NCI-H146 treated with DMSO at 0.1 percent for 48 hours (cell line): Measurements from ENCODE around the gene MSTN.
"Not testable (repeated sequence)": the region's sequence is repeated elsewhere in the genome, so short reads cannot be mapped to it uniquely, and the experiment has no call there.

Experiments used
- DNase-seq: peaks from one replicate; lab custom pipeline; 2025; ENCODE audit not compliant: unreplicated experiment; lab: John Stamatoyannopoulos, UW

The MSTN gene

DNA sequence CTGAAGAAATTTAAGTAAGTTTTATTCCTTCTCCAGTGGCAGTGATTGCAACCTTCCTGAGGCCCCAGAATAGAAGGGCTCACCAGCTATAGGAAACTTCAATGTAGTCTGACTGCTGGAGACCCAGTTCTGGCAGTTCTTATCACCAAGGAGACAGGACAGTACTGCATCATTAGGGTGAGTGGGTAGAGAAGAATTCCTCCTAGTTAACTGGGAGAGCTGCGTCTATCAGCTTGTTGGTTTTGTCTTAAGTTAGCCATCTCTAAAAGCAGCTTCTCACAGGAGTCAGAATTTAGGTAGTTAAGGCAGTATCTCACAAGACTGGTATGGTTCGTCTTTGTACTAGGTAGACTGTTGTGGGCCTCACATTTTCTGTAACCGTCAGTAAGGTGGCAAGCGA is 3.3 kb upstream of the MSTN start:
- DNase-seq: no peak

DNA sequence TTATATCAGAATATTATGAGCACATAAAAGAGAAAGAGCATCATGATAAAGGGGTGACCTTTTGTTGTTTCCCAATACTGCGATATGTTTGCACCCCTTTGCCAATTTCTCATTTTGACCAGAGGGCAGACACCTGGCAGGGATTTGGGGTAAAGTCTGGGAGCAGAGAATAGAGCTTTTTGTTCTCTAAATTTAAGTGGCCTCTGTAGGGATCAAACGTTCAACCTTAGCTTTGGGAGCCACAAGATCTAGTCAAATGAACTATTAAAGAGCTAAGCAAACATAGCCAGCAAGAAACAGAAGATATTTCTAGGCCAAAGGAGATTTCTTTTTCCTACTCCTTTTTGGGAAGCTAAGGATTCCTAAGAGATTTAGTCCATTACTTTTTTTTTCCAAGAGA is 1.1 kb upstream of the MSTN start:
- no peak for DNase-seq

DNA sequence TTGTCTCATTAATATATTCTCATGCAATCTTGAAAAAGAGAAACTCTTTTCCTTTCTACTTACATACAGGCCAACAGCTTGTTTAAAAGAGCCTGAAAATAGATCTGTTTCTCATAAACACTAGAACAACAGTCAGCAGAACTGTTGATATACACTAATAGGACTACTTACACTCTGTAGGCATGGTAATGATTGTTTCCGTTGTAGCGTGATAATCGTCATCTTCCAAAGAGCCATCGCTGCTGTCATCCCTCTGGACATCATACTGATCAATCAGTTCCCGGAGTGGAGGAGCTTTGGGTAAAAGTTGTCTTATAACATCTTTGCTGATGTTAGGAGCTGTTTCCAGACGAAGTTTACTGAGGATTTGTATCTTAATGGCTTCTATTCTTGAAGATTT is 476 bp downstream of the MSTN start:
- peak; percentile 8 for DNase-seq

GRCh38 chr2:190060626-190061025 is 1.9 kb downstream of the MSTN start:
- no peak for DNase-seq

- no peak for DNase-seq
Observed at GRCh38 chr2:190060019-190060418, 2.5 kb downstream of the MSTN start.

- no peak for DNase-seq
Observed at GRCh38 chr2:190053426-190053825, 9.1 kb downstream of the MSTN start.

DNA sequence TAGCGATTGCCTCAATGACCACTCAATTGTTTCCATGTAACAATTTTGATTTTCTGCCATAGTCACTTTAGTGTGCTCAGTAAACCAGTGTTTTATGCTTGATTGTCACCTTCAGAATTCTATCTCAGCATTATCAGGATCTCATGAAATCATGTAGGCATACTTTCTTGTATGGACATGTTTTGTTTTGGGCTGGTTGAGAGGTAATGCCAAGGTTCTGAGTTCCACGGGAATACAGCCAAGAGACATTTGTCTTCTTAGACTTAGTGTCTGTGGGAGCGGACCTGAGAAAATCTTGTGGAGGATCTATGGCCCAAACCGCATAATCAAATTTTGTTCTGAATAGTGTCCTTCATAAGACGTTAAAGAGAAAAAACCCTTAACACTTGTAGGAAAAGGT is 10.2 kb downstream of the MSTN start:
- DNase-seq: no peak

- no peak for DNase-seq
Observed at GRCh38 chr2:190051223-190051622, 11.3 kb downstream of the MSTN start.

DNA sequence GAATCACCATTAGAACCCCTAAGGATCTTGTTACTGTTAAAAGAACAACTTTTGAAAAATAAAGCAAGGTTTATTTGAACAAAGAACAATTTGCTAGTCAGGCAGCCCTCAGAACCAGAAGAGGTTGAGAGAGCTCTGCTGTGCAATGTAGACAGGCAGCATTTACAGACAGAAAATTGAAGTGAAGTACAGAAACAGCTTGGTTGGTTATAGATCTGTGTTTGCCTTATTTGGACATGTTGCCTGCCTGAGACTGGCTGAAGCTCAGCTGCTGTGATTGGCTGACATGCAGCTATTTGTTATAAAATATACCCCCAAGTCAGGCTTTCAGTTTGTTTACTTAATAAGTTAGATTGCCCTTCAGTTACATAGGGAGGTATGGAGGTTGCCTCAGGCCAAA is 12.5 kb downstream of the MSTN start:
- no peak for DNase-seq

- DNase-seq: no peak
Observed at GRCh38 chr2:190044866-190045265, 17.7 kb downstream of the MSTN start.

GRCh38 chr2:190043441-190043840 is 19.1 kb downstream of the MSTN start:
- DNase-seq: no peak

- no peak for DNase-seq
Observed at GRCh38 chr2:190036071-190036470, 26.5 kb downstream of the MSTN start.

DNA sequence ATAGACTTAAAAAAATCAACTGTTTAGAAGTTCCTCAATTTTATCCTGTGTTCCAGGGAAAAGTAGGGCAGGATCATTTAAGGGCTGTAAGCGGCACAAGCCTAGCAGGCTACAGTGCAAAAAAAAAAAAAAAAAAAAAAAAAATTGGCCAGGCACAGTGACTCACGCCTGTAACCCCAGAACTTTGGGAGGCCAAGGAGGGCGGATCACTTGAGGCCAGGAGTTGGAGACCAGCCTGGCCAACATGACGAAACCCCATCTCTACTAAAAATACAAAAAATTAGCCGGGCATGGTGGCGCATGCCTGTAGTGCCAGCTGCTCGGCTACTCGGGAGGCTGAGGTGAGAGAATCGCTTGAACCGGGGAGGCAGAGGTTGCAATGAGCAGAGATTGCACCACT is 28.1 kb downstream of the MSTN start:
- not testable (repeated sequence) for DNase-seq

GRCh38 chr2:190031969-190032618 is 30.4 kb downstream of the MSTN start:
- DNase-seq: peak; percentile 81

GRCh38 chr2:190023860-190024259 is 38.7 kb downstream of the MSTN start:
- peak; percentile 51 for DNase-seq

DNA sequence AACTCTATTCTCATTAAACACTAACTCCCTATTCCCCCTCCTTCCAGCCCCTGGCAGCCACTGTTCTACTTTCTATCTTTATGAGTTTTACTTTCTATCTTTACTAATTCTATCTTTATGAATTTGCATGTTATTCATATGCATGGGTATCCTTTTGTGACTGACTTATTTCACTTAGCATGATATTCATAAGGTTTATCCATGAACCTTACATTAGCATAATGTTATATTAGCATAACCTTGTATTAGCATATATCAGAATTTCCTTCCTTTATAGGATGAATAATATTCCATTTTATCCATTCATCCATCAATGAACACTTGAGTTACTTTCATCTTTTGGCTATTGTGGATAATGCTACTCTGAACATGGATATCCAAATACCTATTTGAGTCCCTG is 41.8 kb downstream of the MSTN start:
- no peak for DNase-seq

DNA sequence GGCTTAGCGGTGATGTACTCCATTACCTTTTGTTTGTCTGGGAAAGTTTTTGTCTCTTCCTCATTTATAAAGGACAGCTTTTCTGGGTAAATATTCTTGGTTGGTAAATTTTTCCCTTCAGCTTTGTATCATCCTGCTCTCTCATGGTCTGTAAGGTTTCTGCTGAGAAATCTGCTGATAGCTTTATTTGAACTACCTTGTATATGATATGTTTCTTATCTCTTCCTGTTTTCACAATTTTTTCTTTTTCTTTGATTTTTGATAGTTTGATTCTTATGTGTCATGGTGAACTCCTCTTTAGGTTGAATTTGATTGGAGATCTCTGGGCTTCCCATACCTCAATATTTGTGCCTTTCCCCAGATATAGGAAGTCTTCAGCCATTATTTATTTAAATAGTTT is 44.7 kb downstream of the MSTN start:
- DNase-seq: no peak

DNA sequence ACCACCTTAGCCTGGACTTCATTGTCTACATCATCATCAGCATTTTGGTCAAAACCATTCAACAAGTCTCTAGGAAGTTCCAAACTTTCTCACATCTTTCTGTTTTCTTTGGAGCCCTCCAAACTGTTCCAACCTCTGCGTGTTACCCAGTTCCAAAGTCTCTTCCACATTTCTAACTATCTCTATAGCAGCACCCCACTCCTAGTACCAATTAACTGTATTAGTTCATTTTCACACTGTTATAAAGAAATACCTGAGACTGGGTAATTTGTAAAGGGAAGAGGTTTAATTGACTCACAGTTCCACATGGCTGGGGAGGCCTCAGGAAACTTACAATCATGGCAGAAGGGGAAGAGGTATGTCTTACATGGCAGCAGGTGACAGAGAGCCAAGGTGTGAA is 46.6 kb downstream of the MSTN start:
- not testable (repeated sequence) for DNase-seq
